Activated naive CD8-positive, alpha-beta T cell treated with anti-CD3 and anti-CD28 coated beads, Interleukin-2, amount 50 U/mL, for 16 hours (primary cell): ENCODE results near the gene DMAC1.

ENCODE experiments used
- DNase-seq: peaks from one replicate; pipeline ENCODE4 v3.0.0-alpha.2; 2020; ENCODE audit warnings: low read depth, low spot score

DMAC1 gene

GRCh38 chr9:7783635-7784063 lies 15.9 kb downstream of the DMAC1 start:
- no peak for DNase-seq

- no peak for DNase-seq
Observed at GRCh38 chr9:7782400-7783120, 17.0 kb downstream of the DMAC1 start.

GRCh38 chr9:7780261-7780988 lies 19.2 kb downstream of the DMAC1 start:
- no peak for DNase-seq

GRCh38 chr9:7778851-7779600 lies 20.6 kb downstream of the DMAC1 start:
- DNase-seq: no peak

GRCh38 chr9:7777771-7778170 lies 21.8 kb downstream of the DMAC1 start:
- no peak for DNase-seq

GRCh38 chr9:7770111-7770510 lies 29.5 kb downstream of the DMAC1 start:
- no peak for DNase-seq

- DNase-seq: no peak
Observed at GRCh38 chr9:7762600-7762999, 37.0 kb downstream of the DMAC1 start.

- DNase-seq: no peak
Observed at GRCh38 chr9:7760014-7760415, 39.6 kb downstream of the DMAC1 start.

DNA sequence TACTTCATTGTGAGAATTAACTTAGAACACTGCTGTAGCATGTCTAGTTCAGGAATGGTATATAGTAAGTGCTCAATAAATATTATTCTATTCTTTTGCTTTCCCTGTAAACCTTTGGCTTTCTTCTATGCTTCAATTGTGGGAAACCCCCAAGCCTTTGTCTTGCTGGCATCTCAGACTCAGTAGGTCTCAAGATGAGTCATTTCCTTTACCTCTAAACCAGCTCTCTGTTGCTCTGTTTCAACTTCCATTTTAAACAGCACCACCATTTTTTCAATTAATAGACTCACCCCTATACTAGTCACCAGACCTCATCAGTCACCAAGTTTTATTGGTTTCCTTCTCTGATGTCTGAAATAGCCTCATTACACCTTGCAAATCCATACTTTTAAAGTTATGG lies 43.5 kb downstream of the DMAC1 start:
- DNase-seq: no peak

GRCh38 chr9:7752481-7752880 lies 47.1 kb downstream of the DMAC1 start:
- no peak for DNase-seq
